ENCODE data around the gene VAV1. TPM values are rescaled to one million over a fixed set of nuclear protein-coding genes. Genes with fewer than 3 reads are reported as not detected.

Gene VAV1
- total and polyA plus RNA-seq, 7 donors, result 0.20 to 1.8 (median 1.1) TPM

- no peaks in the 10 kb centered on the region for H3K27me3 ChIP-seq (ENCODE audit: insufficient read depth in 3 of 3, low read length in 2 of 3)
- ATAC-seq, result no peak
- intact Hi-C loops (cut with DNase I), result no loop called here
- TF ChIP-seq, protein P1, sequence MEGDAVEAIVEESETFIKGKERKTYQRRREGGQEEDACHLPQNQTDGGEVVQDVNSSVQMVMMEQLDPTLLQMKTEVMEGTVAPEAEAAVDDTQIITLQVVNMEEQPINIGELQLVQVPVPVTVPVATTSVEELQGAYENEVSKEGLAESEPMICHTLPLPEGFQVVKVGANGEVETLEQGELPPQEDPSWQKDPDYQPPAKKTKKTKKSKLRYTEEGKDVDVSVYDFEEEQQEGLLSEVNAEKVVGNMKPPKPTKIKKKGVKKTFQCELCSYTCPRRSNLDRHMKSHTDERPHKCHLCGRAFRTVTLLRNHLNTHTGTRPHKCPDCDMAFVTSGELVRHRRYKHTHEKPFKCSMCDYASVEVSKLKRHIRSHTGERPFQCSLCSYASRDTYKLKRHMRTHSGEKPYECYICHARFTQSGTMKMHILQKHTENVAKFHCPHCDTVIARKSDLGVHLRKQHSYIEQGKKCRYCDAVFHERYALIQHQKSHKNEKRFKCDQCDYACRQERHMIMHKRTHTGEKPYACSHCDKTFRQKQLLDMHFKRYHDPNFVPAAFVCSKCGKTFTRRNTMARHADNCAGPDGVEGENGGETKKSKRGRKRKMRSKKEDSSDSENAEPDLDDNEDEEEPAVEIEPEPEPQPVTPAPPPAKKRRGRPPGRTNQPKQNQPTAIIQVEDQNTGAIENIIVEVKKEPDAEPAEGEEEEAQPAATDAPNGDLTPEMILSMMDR (IDR thresholded peaks at IDR 0.05), result no peak
- no peaks in the 10 kb centered on the region for H3K36me3 ChIP-seq (ENCODE audit: insufficient read depth in 1 of 2, low read depth in 1 of 2)
- no peak overlapping the region for H3K27ac ChIP-seq
- no peaks in the 10 kb centered on the region for H3K4me1 ChIP-seq
- no peak overlapping the region for H3K4me3 ChIP-seq
- WGBS, 3 donors, result 57 to 62% (median 61%) methylated on average over 25 of the region's 25 CpGs
- H3K9me3 ChIP-seq, result peaks cover 12% of the 10 kb centered on the region
- no peak for DNase-seq
Measured at GRCh38 chr19:6822311-6822670, 49.8 kb downstream of the VAV1 start.

DNA sequence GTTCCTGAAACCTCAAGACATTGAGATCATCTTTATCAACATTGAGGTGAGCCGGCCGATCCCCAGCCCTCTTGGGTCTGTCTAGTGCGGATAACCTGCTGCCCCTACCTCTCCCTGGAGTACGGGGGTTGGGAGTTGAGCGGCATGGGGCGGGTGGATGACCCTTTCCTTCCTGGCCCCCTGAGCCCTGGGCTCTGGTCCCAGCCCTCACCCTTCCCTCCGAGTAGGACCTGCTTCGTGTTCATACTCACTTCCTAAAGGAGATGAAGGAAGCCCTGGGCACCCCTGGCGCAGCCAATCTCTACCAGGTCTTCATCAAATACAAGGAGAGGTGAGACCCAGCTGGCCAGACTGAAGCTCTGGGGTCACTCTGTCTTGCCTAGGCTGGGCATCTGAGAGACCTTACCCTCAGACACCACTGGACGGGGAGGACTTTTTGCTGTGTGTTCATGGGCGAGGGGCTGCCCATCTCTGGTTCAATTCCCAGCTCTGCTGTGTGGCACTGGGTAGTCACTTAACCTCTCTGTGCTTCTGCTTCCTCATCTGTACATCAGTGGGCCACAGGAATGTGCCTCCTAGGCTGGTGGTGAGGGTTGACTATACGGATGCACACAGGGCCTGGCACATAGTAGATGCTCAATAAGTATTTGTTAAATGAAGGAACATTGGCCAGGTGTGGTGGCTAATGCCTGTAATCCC is 52.7 kb downstream of the VAV1 start:
- H3K36me3 ChIP-seq (ENCODE audit: insufficient read depth in 1 of 2, low read depth in 1 of 2), result no peaks in the 10 kb centered on the region
- TF ChIP-seq, protein P1 (IDR thresholded peaks at IDR 0.05), result no peak
- H3K9me3 ChIP-seq, result no peaks in the 10 kb centered on the region
- DNase-seq, result no peak
- intact Hi-C loops (cut with DNase I), result no loop called here
- ATAC-seq, result no peak
- no peak overlapping the region for H3K27ac ChIP-seq
- H3K4me1 ChIP-seq, result no peaks in the 10 kb centered on the region
- H3K4me3 ChIP-seq, result no peak overlapping the region
- no peaks in the 10 kb centered on the region for H3K27me3 ChIP-seq (ENCODE audit: insufficient read depth in 3 of 3, low read length in 2 of 3)
- WGBS, 3 donors, result 78 to 85% (median 81%) methylated on average over 12 of the region's 12 CpGs

GRCh38 chr19:6826281-6826920 is 53.9 kb downstream of the VAV1 start:
- WGBS, 3 donors, result 82 to 87% (median 84%) methylated on average over 14 to 15 of the region's 15 CpGs
- DNase-seq (no peak), ATAC-seq (no peak)
- Histone ChIP-seq H3K27me3 (ENCODE audit: insufficient read depth in 3 of 3, low read length in 2 of 3) (no peaks in the 10 kb centered on the region), H3K27ac (no peak overlapping the region), H3K9me3 (no peaks in the 10 kb centered on the region), H3K36me3 (ENCODE audit: insufficient read depth in 1 of 2, low read depth in 1 of 2) (no peaks in the 10 kb centered on the region), H3K4me3 (no peak overlapping the region), H3K4me1 (no peaks in the 10 kb centered on the region)
- intact Hi-C loops (cut with DNase I), result no loop called here
- TF ChIP-seq, protein P1 (IDR thresholded peaks at IDR 0.05), result no peak

- TF ChIP-seq, protein P1 (IDR thresholded peaks at IDR 0.05), result no peak
- Histone ChIP-seq H3K27me3 (ENCODE audit: insufficient read depth in 3 of 3, low read length in 2 of 3) (no peaks in the 10 kb centered on the region), H3K4me1 (no peaks in the 10 kb centered on the region), H3K4me3 (no peak overlapping the region), H3K9me3 (no peaks in the 10 kb centered on the region), H3K27ac (no peak overlapping the region), H3K36me3 (ENCODE audit: insufficient read depth in 1 of 2, low read depth in 1 of 2) (no peaks in the 10 kb centered on the region)
- intact Hi-C loops (cut with DNase I), result no loop called here
- 29 to 50% (median 42%) methylated on average over 14 of the region's 14 CpGs for WGBS, 3 donors
- DNase-seq, result no peak
- ATAC-seq, result no peak
Measured at GRCh38 chr19:6828306-6828697, 55.8 kb downstream of the VAV1 start.

All from psoas muscle (tissue), 8 donors.